HG03354 (cell line): Measurements from ENCODE around the gene FAU.
A peak's percentile ranks its signal among the peaks of the same experiment; 100 is the strongest.

Experiments
- ATAC-seq: cut with Tn5 transposase; IDR thresholded peaks from one replicate; pipeline ENCODE4 v1.9.1; 2021; ENCODE audit warnings: mild to moderate bottlenecking; ENCODE audit not compliant: unreplicated experiment, poor library complexity, severe bottlenecking

Gene FAU

DNA sequence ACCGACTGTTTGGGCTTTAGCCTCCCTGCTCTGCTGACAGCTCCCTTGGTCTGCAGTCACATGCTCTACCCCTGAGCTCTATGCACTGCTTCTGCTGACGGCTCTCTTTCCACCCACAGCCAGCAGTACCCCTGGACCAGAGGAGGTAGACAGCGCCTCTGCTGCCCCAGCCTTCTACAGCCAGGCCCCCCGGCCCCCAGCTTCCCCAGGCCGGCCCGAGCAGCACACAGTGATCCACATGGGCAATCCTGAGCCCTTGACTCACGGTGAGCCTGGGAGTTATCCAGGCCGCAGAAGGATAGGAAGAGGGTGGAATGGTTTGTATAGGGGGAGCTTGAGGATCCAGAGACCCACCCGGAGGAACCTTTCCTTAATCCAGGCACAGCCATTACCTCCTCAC, 35.1 kb downstream of the FAU start:
- no peak for ATAC-seq

- no peak for ATAC-seq
These were observed 36.5 kb downstream of the FAU start for GRCh38 chr11:65085446-65085845.

DNA sequence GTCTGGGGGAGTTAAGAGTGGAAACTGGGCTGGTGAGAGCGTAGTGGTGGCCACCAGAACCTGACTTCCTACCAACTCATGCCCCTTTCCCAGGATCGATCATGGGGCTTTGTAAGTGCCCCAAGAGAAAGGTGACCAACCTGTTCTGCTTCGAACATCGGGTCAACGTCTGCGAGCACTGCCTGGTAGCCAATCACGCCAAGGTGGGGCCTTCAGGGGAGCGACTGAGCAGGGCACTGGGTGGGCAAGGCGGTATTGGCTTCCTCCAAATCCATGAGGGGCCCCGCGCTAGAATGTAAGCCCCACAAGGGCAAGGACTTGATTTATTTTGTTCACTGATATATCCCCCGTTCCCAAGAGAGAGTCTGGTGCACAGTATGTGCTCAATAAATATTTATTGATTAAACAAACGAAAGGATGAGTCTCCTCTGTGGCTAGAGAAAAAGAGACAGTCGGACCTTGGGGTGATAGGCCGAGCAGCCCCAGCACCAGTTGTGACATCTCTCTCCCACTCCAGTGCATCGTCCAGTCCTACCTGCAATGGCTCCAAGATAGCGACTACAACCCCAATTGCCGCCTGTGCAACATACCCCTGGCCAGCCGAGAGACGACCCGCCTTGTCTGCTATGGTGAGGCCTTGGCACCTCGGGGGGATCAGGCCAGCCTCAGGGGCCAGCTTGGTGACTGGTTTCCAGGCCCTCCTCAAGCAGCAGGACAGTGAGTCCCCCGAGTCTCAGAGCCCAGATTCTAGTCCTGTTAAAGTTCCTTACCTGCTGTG, 37.1 kb downstream of the FAU start:
- ATAC-seq: no peak

GRCh38 chr11:65083834-65084597, 37.9 kb downstream of the FAU start, which contains the start of the genes CDCA5 and ZFPL1:
Gene CDCA5 (minus strand): TSS chr11:65084040. CDS start chr11:65083978, 62 bp downstream.
Gene ZFPL1 (plus strand): TSS chr11:65084222. CDS start chr11:65084699, 477 bp downstream.
- ATAC-seq: peak; percentile 78

- ATAC-seq: peak; percentile 10
These were observed 38.6 kb downstream of the FAU start for GRCh38 chr11:65083134-65083833.

DNA sequence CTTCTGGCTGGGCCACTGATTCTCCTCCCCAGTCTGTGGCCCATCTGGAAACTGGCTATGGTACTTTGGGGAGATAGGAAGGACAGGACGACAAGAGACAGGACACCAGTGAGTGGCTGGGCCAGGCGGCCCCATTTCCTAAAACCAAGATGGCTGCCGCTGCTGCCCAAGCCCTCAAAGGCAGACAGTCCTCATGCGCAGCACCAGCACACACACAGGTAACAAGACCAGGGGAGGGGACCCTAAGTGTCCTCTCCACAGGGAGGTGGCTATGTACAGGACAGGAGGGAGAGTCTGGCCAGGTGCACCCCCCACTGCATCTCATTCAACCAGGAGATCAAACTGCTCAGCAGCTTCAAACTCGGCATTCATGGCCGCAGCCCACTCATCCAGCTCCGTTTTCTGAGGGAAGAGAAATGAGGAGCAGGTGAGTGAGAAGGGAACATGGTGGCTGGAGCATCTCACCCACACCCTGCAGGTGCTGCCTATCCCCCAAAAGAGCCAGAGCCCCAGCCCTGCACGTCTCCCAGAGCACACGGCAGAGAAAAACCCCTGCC, 43.1 kb downstream of the FAU start:
- no peak for ATAC-seq

- ATAC-seq: no peak
These were observed 43.8 kb downstream of the FAU start for GRCh38 chr11:65078151-65078550.

GRCh38 chr11:65077451-65077850, 44.5 kb downstream of the FAU start:
- no peak for ATAC-seq

GRCh38 chr11:65072631-65072966, 49.3 kb downstream of the FAU start:
- ATAC-seq: no peak

GRCh38 chr11:65071907-65072630, 49.9 kb downstream of the FAU start:
- no peak for ATAC-seq
